Uterus (tissue), 4 donors: Measurements from ENCODE around the gene NDUFS2. TPM values are rescaled to one million over a fixed set of nuclear protein-coding genes. Genes with fewer than 3 reads are reported as not detected.
A peak's percentile ranks its signal among the peaks of the same experiment; 100 is the strongest.
"Not testable (repeated sequence)": the region's sequence is repeated elsewhere in the genome, so short reads cannot be mapped to it uniquely, and the experiment has no call there.

Experiments
- DNase-seq, 2 donors: peaks; one replicate each; pipeline ENCODE4 v3.0.0-alpha.2; 2019 to 2020
- H3K27ac ChIP-seq, 2 donors: fragments of 200-600 bp; sonication (generic); 1 replicate in 1 of 2; 2 replicates in 1 of 2; pipeline ENCODE4 v1.5.1; 2016 to 2018
- H3K27me3 ChIP-seq, 2 donors: fragments of 200-600 bp; sonication (generic); one replicate each; pipeline ENCODE4 v1.5.1; 2018 to 2019; ENCODE audit warnings: control low read depth in 1 of 2
- H3K36me3 ChIP-seq, 2 donors: fragments of 200-600 bp; sonication (generic); one replicate each; pipeline ENCODE4 v1.5.1; 2019; ENCODE audit warnings: control low read depth in 1 of 2
- H3K4me1 ChIP-seq, 2 donors: fragments of 200-600 bp; sonication (generic); one replicate each; pipeline ENCODE4 v1.5.1; 2018 to 2019; ENCODE audit warnings: control low read depth in 1 of 2
- H3K4me3 ChIP-seq, 2 donors: fragments of 200-600 bp; sonication (generic); 1 replicate in 1 of 2; 2 replicates in 1 of 2; pipeline ENCODE4 v1.5.1; 2018 to 2019; ENCODE audit warnings: mild to moderate bottlenecking in 1 of 2
- H3K9me3 ChIP-seq, 2 donors: fragments of 200-600 bp; sonication (generic); one replicate each; pipeline ENCODE4 v1.5.1; 2019; ENCODE audit warnings: control low read depth in 1 of 2
- POLR2A ChIP-seq, 2 donors: fragments of 450-650 bp; IDR thresholded peaks; one replicate each; pipeline ENCODE4 v1.6.1; 2016; ENCODE audit warnings: antibody characterized with exemption in 2 of 2, mild to moderate bottlenecking in 1 of 2, moderate library complexity in 1 of 2
- intact Hi-C: fragments of 100-400 bp; cut with DNase I; formaldehyde crosslinking; loops from one replicate; pipeline ENCODE4 v1.15.1; 2023; ENCODE audit warnings: low total_unique reads
- total RNA-seq, 4 donors: library from RNA; depleted of rRNA in 3 of 4; stranded (reverse); fragments of >200 nt in 3 of 4; gene quantifications; one replicate each; pipeline versions ENCODE4 v1.1.0 to v1.2.4, GENCODE V29; 2014 to 2023
- TF ChIP-seq, protein P1 (sequence below), 4 experiments: fragments of 200-600 bp in 2 of 4; fragments of 450-650 bp in 2 of 4; sonication (generic) in 2 of 4; IDR thresholded peaks; one replicate each; pipeline ENCODE4 v1.5.1; 2016 to 2019; ENCODE audit warnings: antibody characterized with exemption in 4 of 4, mild to moderate bottlenecking in 2 of 4, moderate library complexity in 1 of 4
- donor health status: DM: yes; HTN: yes; CAD: no.

The NDUFS2 gene
- total RNA-seq, 4 donors from 2014 or later, result 43.8 to 107 (median 93.9) TPM

GRCh38 chr1:161223805-161224694, 21.9 kb downstream of the NDUFS2 start:
- Histone ChIP-seq H3K36me3 (no peaks in the 10 kb centered on the region), H3K4me3 (no peak overlapping the region), H3K4me1 (peaks cover 2 to 8% of the 10 kb centered on the region in 2 donors), H3K9me3 (no peaks in the 10 kb centered on the region), H3K27ac (no peak overlapping the region), H3K27me3 (no peaks in the 10 kb centered on the region)
- TF ChIP-seq POLR2A (IDR thresholded peaks at IDR 0.05), result no peak
- TF ChIP-seq, protein P1, sequence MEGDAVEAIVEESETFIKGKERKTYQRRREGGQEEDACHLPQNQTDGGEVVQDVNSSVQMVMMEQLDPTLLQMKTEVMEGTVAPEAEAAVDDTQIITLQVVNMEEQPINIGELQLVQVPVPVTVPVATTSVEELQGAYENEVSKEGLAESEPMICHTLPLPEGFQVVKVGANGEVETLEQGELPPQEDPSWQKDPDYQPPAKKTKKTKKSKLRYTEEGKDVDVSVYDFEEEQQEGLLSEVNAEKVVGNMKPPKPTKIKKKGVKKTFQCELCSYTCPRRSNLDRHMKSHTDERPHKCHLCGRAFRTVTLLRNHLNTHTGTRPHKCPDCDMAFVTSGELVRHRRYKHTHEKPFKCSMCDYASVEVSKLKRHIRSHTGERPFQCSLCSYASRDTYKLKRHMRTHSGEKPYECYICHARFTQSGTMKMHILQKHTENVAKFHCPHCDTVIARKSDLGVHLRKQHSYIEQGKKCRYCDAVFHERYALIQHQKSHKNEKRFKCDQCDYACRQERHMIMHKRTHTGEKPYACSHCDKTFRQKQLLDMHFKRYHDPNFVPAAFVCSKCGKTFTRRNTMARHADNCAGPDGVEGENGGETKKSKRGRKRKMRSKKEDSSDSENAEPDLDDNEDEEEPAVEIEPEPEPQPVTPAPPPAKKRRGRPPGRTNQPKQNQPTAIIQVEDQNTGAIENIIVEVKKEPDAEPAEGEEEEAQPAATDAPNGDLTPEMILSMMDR (IDR thresholded peaks at IDR 0.05), result no peak
- intact Hi-C loops, result no loop called here
- no peak for DNase-seq

- intact Hi-C loops, H3K27ac ChIP-seq, DNase-seq, H3K4me1 ChIP-seq, H3K36me3 ChIP-seq, H3K27me3 ChIP-seq, H3K9me3 ChIP-seq, H3K4me3 ChIP-seq: not testable (repeated sequence)
Observed at GRCh38 chr1:161224695-161225087, 22.5 kb downstream of the NDUFS2 start.

DNA sequence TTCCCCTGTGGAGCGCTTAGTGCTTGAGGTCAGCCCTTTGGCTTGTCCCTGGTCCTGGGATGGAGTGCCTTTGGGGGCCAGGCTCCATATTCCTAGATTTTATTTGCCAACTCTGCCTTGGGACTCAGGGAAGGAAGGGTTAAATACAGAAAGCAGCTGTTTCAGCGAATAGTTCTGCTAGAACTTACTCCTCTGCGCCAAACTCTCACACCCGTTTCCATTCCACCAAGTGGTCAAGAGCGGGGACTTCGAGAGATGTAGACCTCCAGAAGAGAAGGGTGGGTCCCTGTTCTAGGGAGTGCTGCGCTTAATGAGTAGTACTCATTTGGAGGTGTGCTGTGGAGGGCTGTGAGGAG, 23.0 kb downstream of the NDUFS2 start:
- Histone ChIP-seq H3K9me3 (no peaks in the 10 kb centered on the region), H3K4me3 (no peak overlapping the region), H3K4me1 (peaks cover 2 to 8% of the 10 kb centered on the region in 2 donors), H3K36me3 (no peaks in the 10 kb centered on the region), H3K27ac (peak overlapping the region; percentile 57 to 76), H3K27me3 (no peaks in the 10 kb centered on the region)
- intact Hi-C loops, result no loop called here
- DNase-seq, result no peak
- no peak for TF ChIP-seq POLR2A (IDR thresholded peaks at IDR 0.05)
- TF ChIP-seq, protein P1 (IDR thresholded peaks at IDR 0.05), result no peak

- intact Hi-C loops, result no loop called here
- peak in 1 of 2 donors; percentile 22 for TF ChIP-seq POLR2A (IDR thresholded peaks at IDR 0.05)
- TF ChIP-seq, protein P1 (IDR thresholded peaks at IDR 0.05), result peak; percentile 57 to 63 (median 62)
- Histone ChIP-seq H3K36me3 (no peaks in the 10 kb centered on the region), H3K4me1 (peaks cover 2 to 8% of the 10 kb centered on the region in 2 donors), H3K4me3 (peak within 1 kb of the TSS; percentile 60 to 77), H3K27ac (peak within 1 kb of the TSS; percentile 75 to 79), H3K27me3 (no peaks in the 10 kb centered on the region), H3K9me3 (no peaks in the 10 kb centered on the region)
- peak; percentile 85 to 97 for DNase-seq
Observed at GRCh38 chr1:161225534-161226319, 23.6 kb downstream of the NDUFS2 start, which contains the start of gene TOMM40L. TOMM40L (plus strand) TSS chr1:161226060; CDS start chr1:161226490, 430 bp downstream.

DNA sequence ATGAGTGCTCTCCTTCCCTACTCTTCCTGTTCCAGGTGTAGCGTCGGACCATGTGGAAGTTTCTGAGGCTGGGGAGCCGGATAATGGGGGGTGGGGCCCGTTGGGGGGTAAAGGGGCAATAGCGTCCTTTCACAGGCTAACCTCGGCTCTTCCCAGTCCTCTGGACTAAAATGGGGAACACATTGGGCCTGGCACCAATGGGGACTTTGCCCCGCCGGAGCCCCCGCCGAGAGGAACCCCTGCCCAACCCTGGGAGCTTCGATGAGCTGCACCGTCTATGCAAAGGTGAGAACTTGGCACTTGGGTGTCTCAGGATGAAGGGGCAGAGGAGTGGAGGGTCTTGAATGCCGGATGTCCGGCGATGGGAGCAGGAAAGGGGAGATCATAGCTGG, 24.1 kb downstream of the NDUFS2 start:
- intact Hi-C loops, result no loop called here
- no peaks in the 10 kb centered on the region for H3K36me3 ChIP-seq
- no peaks in the 10 kb centered on the region for H3K9me3 ChIP-seq
- no peak for DNase-seq
- TF ChIP-seq POLR2A (IDR thresholded peaks at IDR 0.05), result no peak
- TF ChIP-seq, protein P1 (IDR thresholded peaks at IDR 0.05), result no peak
- peak overlapping the region; percentile 60 to 77 for H3K4me3 ChIP-seq
- H3K27me3 ChIP-seq, result no peaks in the 10 kb centered on the region
- peak overlapping the region; percentile 75 to 79 for H3K27ac ChIP-seq
- peaks cover 2 to 8% of the 10 kb centered on the region in 2 donors for H3K4me1 ChIP-seq
